HFF-Myc (cell line): ENCODE measurements around the gene KLK7.

Experiments used
- DNase-seq: peaks from one replicate; pipeline ENCODE4 v3.0.0-alpha.2; 2011; ENCODE audit warnings: low read depth; ENCODE audit errors: extremely low read depth
- H3K4me3 ChIP-seq: replicated peaks from 2 replicates; pipeline ENCODE4 v1.5.1; 2011; ENCODE audit warnings: low read depth, mild to moderate bottlenecking, control low read depth, low read length
- TF ChIP-seq, protein P1 (sequence below): IDR thresholded peaks from 2 replicates; pipeline ENCODE4 v1.5.1; 2012; ENCODE audit warnings: mild to moderate bottlenecking, low read depth, low read length, control low read depth; ENCODE audit errors: missing control alignments

Gene KLK7

GRCh38 chr19:50959731-50960500 is 23.8 kb downstream of the KLK7 start:
- TF ChIP-seq, protein P1, sequence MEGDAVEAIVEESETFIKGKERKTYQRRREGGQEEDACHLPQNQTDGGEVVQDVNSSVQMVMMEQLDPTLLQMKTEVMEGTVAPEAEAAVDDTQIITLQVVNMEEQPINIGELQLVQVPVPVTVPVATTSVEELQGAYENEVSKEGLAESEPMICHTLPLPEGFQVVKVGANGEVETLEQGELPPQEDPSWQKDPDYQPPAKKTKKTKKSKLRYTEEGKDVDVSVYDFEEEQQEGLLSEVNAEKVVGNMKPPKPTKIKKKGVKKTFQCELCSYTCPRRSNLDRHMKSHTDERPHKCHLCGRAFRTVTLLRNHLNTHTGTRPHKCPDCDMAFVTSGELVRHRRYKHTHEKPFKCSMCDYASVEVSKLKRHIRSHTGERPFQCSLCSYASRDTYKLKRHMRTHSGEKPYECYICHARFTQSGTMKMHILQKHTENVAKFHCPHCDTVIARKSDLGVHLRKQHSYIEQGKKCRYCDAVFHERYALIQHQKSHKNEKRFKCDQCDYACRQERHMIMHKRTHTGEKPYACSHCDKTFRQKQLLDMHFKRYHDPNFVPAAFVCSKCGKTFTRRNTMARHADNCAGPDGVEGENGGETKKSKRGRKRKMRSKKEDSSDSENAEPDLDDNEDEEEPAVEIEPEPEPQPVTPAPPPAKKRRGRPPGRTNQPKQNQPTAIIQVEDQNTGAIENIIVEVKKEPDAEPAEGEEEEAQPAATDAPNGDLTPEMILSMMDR = no peak
- no peak overlapping the region for H3K4me3 ChIP-seq
- no peak for DNase-seq

DNA sequence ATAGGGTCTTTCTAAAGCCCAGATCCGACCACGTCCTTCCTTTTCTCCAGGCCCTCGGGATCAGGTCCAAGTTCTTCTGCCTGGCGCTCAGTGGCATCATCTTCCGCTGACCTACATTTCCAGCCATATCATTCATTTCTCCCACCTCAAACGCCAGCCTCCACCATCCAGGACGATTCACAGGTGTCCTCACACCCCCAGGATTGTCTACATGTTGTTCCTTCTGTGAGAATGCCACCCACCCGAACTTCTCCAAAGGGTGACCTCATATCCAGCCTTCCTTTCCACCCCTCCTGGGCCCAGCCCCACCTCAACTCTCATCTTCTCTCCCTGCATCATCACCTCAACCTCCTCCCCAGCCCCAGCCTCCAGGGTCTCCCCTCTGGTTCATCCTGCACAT is 26.1 kb downstream of the KLK7 start:
- TF ChIP-seq, protein P1 = no peak
- no peak overlapping the region for H3K4me3 ChIP-seq
- DNase-seq = no peak

DNA sequence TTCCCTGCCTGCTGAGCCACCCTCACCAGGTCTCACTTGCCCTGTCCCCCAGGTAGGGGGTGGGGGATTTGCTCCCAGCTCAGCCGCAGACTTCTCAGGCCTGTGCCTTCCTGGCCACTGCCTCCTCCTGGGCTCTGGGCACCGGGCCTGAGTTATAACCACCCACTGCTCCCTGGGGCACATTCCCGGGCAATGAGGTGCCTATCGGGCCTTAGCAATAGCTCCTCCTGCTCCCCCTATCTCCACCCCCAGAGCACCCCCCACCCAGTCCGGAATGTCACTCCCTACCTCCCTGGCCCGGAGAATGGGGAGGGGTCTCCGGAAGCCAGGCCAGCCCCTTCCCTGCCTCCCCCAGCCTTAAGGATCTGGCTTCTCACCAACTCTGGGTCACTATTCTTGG is 30.8 kb downstream of the KLK7 start, which contains the start of gene KLK5:
KLK5 (minus strand) TSS at position 129 of the 400 bp plus-strand sequence. CDS start 381 bp downstream, outside the sequence.
- TF ChIP-seq, protein P1 = no peak
- no peak for DNase-seq

DNA sequence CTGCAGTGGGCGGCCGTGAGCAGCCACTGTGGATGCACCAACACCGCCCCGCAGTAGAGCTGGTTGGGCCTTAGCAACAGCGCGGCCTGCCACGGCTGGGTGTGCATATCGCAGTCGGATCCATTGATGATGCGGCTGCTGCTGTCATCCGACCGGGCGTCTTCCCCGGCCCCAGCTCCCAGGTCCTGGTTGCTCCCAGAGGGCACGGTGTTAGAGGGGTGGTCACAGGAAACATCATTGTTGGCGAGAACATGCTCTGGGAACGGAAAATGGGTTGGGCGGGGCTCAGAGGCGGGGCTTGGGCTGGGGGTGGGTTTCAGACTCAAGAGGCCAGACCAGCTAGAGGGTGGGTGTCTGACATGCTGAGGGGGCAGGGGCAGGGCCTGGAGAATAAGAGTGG is 33.9 kb downstream of the KLK7 start:
- H3K4me3 ChIP-seq = no peak overlapping the region
- TF ChIP-seq, protein P1 = no peak
- DNase-seq = no peak

More for the DNA sequence above, 30.8 kb downstream of the KLK7 start, which contains the start of gene KLK5:
- H3K4me3 ChIP-seq = no peak within 1 kb of the TSS

DNA sequence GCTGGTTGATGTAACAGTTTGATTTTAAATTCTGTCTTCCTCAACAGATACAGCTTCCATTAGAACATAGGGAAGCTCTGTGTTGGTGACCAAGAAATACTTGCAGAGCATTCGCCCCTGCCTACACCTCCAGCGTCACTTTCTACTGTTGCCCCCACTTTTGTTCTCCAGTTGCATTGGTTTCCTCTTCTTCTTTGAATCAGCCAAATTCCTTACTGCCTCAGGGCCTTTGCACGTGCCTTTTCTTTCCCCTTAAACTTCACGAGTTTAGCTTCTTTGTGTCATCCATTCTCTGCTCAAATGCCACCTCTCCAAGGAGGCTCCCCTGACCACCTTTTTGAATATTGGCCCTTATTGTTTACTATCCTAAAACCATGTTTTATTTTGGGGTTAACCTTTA is 36.6 kb downstream of the KLK7 start:
- DNase-seq = no peak
- H3K4me3 ChIP-seq = no peak overlapping the region
- TF ChIP-seq, protein P1 = no peak

- DNase-seq = no peak
- H3K4me3 ChIP-seq = no peak overlapping the region
- TF ChIP-seq, protein P1 = no peak
Observed at GRCh38 chr19:50944795-50945194, 38.9 kb downstream of the KLK7 start.
